HAP-1 (cell line): ENCODE results near the gene DLGAP1.
"Not testable (repeated sequence)": the region's sequence is repeated elsewhere in the genome, so short reads cannot be mapped to it uniquely, and the experiment has no call there.

ENCODE experiments used
- DNase-seq, 2 experiments: peaks; one replicate each; pipeline ENCODE4 v3.0.0-alpha.2; 2016 to 2020; ENCODE audit warnings: low spot score in 2 of 2
- H3K27me3 ChIP-seq: fragments of 250-450 bp; sonication (Bioruptor Pico); 2 replicates; pipeline ENCODE4 v1.5.1; 2020; ENCODE audit warnings: low read depth, mild to moderate bottlenecking, moderate library complexity
- H3K36me3 ChIP-seq: fragments of 250-450 bp; sonication (Bioruptor Pico); replicated peaks from 2 replicates; pipeline ENCODE4 v1.5.1; 2020; ENCODE audit warnings: mild to moderate bottlenecking
- H3K4me1 ChIP-seq: fragments of 250-450 bp; sonication (Bioruptor Pico); 2 replicates; pipeline ENCODE4 v1.5.1; 2020; ENCODE audit warnings: mild to moderate bottlenecking
- H3K4me3 ChIP-seq: fragments of 250-450 bp; sonication (Bioruptor Pico); 2 replicates; pipeline ENCODE4 v1.5.1; 2020; ENCODE audit warnings: mild to moderate bottlenecking, moderate library complexity
- H3K9me3 ChIP-seq: fragments of 250-450 bp; sonication (Bioruptor Pico); 2 replicates; pipeline ENCODE4 v1.5.1; 2020; ENCODE audit warnings: mild to moderate bottlenecking, moderate library complexity
- in situ Hi-C: fragments of 300-500 bp; cut with MboI; formaldehyde crosslinking; loops from 3 replicates; pipeline ENCODE4 v1.14.3; 2020; ENCODE audit warnings: low sequenced_read_pairs, inconsistent platforms, mixed read lengths

Gene DLGAP1

DNA sequence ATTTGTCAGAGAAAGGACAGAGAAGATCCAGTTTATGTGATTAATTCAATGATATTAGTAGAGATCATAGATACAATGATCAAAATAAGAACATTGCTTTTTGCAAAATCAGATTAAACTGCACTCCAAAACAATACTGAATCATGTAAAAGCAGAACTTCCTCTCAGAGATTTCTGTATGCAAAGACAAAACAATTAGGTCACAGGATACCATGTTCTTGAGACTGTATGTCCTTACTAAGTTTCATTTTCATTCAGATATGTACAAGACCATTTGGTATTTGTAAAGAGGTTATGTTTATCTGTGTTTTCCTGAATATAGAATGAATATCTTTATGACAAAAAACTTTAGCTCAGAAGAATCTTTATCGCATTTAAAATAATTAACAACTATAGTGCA is 161.8 kb downstream of the DLGAP1 start:
- no peaks in the 10 kb centered on the region for H3K9me3 ChIP-seq
- H3K27me3 ChIP-seq, result no peaks in the 10 kb centered on the region
- in situ Hi-C loops, result no loop called here

DNA sequence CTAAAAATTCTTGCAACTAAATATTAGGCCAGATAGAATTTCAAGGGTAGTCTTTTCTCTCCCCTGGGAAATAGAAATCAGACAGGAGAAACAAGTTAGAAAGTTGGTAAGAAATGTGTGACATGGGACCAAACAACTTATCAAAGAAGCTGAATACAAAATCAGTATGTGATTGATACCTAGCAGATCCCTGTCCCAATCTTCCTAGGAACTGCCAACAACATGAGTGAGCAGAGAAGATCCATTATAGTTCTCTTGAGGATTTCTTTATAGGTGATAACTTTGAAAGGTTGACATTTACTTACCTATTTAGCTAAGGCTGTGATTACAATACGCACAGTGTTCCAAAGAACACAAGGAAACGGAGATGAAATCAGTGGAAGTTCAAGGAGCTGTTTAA is 162.4 kb downstream of the DLGAP1 start:
- Histone ChIP-seq H3K27me3 (no peaks in the 10 kb centered on the region), H3K36me3 (no peaks in the 10 kb centered on the region), H3K4me1 (no peaks in the 10 kb centered on the region), H3K9me3 (no peaks in the 10 kb centered on the region), H3K4me3 (no peak overlapping the region)
- DNase-seq, result no peak
- in situ Hi-C loops, result no loop called here

More for the DNA sequence above, 161.8 kb downstream of the DLGAP1 start:
- no peaks in the 10 kb centered on the region for H3K4me1 ChIP-seq
- DNase-seq, result no peak
- no peaks in the 10 kb centered on the region for H3K36me3 ChIP-seq
- H3K4me3 ChIP-seq, result no peak overlapping the region

GRCh38 chr18:4287340-4287739 is 167.8 kb downstream of the DLGAP1 start:
- H3K9me3 ChIP-seq, in situ Hi-C loops, H3K4me3 ChIP-seq, H3K27me3 ChIP-seq, H3K36me3 ChIP-seq, DNase-seq: not testable (repeated sequence)
- H3K4me1 ChIP-seq, result peaks cover 23% of the 10 kb centered on the region

GRCh38 chr18:4286256-4286655 is 168.9 kb downstream of the DLGAP1 start:
- Histone ChIP-seq H3K9me3 (no peaks in the 10 kb centered on the region), H3K27me3 (no peaks in the 10 kb centered on the region), H3K36me3 (no peaks in the 10 kb centered on the region), H3K4me3 (no peak overlapping the region), H3K4me1 (peaks cover 24% of the 10 kb centered on the region)
- no peak for DNase-seq
- in situ Hi-C loops, result no loop called here

GRCh38 chr18:4285525-4285924 is 169.6 kb downstream of the DLGAP1 start:
- Histone ChIP-seq H3K27me3 (no peaks in the 10 kb centered on the region), H3K9me3 (no peaks in the 10 kb centered on the region), H3K4me1 (peaks cover 24% of the 10 kb centered on the region), H3K36me3 (no peaks in the 10 kb centered on the region), H3K4me3 (no peak overlapping the region)
- no peak for DNase-seq
- in situ Hi-C loops, result no loop called here

DNA sequence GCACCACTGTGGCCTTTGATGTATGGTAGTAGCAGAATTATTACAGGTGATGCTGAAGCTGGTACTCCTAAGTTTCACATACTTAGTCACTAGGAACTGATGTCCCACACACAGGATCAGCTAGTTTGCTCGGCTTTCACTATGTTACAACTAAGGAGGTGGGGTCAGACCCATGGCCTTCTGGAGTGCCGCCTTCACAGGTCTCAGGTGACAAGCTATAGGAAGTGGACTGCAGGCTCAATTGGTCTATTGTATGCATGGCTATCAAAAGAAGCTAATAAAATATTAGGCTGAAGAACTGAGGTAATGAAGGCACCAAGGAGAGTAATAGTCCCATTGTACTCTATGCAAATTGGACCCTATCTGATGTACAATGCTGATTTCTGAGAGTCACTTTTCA is 170.6 kb downstream of the DLGAP1 start:
- no peaks in the 10 kb centered on the region for H3K9me3 ChIP-seq
- no peak overlapping the region for H3K4me3 ChIP-seq
- peak; percentile 11 to 15 for DNase-seq
- no peaks in the 10 kb centered on the region for H3K36me3 ChIP-seq
- in situ Hi-C loops, result no loop called here
- H3K4me1 ChIP-seq, result peaks cover 24% of the 10 kb centered on the region
- no peaks in the 10 kb centered on the region for H3K27me3 ChIP-seq

DNA sequence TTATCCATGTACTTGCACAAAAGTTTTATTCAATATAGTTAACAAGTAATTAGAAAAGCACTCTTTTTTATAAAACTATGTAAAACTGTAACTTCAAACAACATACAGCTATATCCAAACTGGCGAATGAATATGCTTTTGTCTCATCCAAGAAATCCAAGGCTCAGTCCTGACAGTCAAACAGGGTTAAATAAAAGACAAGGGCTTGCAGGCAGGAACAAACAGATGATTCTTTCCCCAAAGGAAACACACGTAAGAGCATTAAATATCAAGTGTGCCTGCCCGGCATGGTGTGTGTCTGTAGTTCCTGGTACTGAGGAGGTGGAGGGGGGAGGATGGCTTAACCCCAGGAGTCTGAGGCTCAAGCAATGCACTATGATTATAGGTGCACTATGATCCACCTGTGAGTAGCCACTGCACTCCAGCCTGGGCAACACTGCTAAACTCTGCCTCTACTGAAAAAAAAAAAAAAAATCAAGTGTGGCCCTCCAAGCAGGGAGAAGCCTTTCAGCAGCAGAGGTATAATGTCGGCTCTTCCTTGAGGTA is 171.3 kb downstream of the DLGAP1 start:
- no peak overlapping the region for H3K4me3 ChIP-seq
- no peaks in the 10 kb centered on the region for H3K9me3 ChIP-seq
- in situ Hi-C loops, result no loop called here
- H3K27me3 ChIP-seq, result no peaks in the 10 kb centered on the region
- peaks cover 24% of the 10 kb centered on the region for H3K4me1 ChIP-seq
- DNase-seq, result peak in 1 of 2 experiments; percentile 14
- H3K36me3 ChIP-seq, result no peaks in the 10 kb centered on the region

- H3K36me3 ChIP-seq, result no peaks in the 10 kb centered on the region
- DNase-seq, result peak in 1 of 2 experiments; percentile 56
- in situ Hi-C loops, result no loop called here
These were observed 172.2 kb downstream of the DLGAP1 start for GRCh38 chr18:4282954-4283353.

DNA sequence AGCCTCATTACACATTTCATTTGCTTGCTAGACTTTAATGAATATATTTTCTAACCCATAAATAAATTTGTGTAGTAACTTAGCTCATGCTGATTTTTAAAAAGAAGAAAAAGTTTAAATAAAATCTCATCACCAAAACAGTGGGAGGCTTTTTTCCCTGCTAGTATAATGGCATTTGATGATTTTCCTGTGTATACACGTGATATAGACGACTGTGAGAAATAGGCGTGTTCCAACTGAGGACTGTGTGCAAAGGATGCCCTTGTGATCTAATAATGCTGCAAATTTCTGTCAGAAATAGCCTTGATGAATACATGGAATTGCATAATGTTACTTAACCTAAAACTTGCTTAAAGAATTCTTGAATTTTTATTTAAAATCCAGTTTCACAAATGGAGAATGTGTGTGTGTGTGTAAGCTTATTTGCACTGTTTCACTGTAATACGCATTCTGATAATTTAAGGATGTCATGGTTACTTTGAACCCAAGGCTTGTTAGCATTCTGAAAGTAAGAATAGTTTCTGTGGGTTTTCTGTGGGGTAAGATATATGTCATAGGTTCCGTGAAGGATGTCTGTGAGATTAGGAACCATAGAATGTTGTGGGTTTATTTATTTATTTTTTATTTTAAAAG is 178.0 kb downstream of the DLGAP1 start:
- Histone ChIP-seq H3K9me3 (no peaks in the 10 kb centered on the region), H3K4me3 (no peak overlapping the region), H3K27me3 (no peaks in the 10 kb centered on the region), H3K36me3 (no peaks in the 10 kb centered on the region), H3K4me1 (no peaks in the 10 kb centered on the region; the same call in 1 of the 2 replicates)
- in situ Hi-C loops, result no loop called here
- no peak for DNase-seq

More at GRCh38 chr18:4282954-4283353, 172.2 kb downstream of the DLGAP1 start:
- peaks cover 24% of the 10 kb centered on the region for H3K4me1 ChIP-seq
- no peaks in the 10 kb centered on the region for H3K27me3 ChIP-seq
- no peak overlapping the region for H3K4me3 ChIP-seq
- H3K9me3 ChIP-seq, result no peaks in the 10 kb centered on the region

DNA sequence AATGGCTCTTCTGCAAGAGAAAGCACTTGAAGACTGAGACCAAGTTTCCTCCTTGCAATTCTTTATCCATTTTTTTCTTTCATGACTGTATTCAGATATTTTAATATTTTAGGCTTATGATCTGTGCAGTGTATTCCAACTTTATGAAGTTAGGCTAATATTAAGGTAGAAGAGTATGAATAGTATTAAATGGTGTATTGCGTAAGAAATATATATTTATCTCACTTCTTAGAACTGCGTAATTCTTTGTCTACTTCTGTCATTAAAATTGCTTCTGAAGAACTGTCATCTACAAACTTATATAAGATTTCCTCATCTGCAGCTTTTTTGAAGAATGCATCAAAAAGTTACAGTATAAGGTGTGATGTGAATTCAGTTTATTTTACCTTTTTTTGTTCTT is 183.2 kb downstream of the DLGAP1 start:
- Histone ChIP-seq H3K9me3 (no peaks in the 10 kb centered on the region), H3K27me3 (no peaks in the 10 kb centered on the region), H3K4me1 (no peaks in the 10 kb centered on the region), H3K4me3 (no peak overlapping the region), H3K36me3 (no peaks in the 10 kb centered on the region)
- in situ Hi-C loops, result no loop called here
- no peak for DNase-seq

DNA sequence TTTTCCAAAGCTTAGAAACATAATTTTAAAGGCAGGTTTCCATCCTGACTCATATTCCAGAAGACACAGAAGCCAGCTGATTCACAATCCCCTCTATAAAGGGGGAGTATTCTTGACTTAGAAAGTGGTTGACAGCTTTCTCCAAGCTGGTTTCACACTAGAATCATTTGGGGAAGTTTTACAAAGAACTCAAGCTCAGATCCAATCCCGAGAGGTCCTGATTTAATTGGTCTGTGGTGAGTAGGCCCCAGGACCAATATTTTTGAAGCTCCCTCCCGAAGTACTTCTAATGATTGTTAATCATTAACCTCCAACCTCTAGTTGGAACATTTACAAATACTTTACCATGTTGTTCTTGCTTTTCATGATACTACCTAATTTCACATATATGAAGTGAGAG is 184.1 kb downstream of the DLGAP1 start:
- H3K36me3 ChIP-seq, result no peaks in the 10 kb centered on the region
- no peak for DNase-seq
- H3K9me3 ChIP-seq, result no peaks in the 10 kb centered on the region
- H3K4me1 ChIP-seq, result no peaks in the 10 kb centered on the region
- in situ Hi-C loops, result no loop called here
- H3K27me3 ChIP-seq, result no peaks in the 10 kb centered on the region
- H3K4me3 ChIP-seq, result no peak overlapping the region

DNA sequence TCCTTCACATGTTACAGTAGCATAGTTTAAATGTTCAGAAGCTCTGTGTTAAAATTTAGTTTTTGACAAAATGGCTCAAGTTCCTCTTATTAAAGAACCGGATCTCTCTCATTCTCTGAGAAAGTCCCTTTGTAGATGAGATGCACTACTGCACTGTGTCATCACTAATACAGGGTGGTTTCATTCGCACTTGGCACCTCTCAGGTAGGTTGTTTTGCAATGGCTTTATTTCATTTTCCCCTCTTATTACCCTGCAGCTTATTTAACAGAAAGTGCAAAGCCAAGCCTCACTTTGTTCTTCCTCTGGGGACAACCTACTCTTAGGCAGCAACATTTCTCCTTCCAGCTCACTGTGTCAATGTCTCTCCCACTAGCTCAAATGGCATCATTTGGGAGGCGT is 185.1 kb downstream of the DLGAP1 start:
- Histone ChIP-seq H3K4me1 (no peaks in the 10 kb centered on the region), H3K27me3 (no peaks in the 10 kb centered on the region), H3K4me3 (no peak overlapping the region), H3K36me3 (no peaks in the 10 kb centered on the region), H3K9me3 (no peaks in the 10 kb centered on the region)
- in situ Hi-C loops, result no loop called here
- DNase-seq, result no peak

- H3K27me3 ChIP-seq, result no peaks in the 10 kb centered on the region
- no peak for DNase-seq
- no peaks in the 10 kb centered on the region for H3K4me1 ChIP-seq
- in situ Hi-C loops, result no loop called here
- no peak overlapping the region for H3K4me3 ChIP-seq
- no peaks in the 10 kb centered on the region for H3K9me3 ChIP-seq
- H3K36me3 ChIP-seq, result no peaks in the 10 kb centered on the region
These were observed 187.5 kb downstream of the DLGAP1 start for GRCh38 chr18:4267641-4268040.

GRCh38 chr18:4264347-4264791 is 190.7 kb downstream of the DLGAP1 start:
- in situ Hi-C loops, result no loop called here
- no peak for DNase-seq
- no peak overlapping the region for H3K4me3 ChIP-seq

DNA sequence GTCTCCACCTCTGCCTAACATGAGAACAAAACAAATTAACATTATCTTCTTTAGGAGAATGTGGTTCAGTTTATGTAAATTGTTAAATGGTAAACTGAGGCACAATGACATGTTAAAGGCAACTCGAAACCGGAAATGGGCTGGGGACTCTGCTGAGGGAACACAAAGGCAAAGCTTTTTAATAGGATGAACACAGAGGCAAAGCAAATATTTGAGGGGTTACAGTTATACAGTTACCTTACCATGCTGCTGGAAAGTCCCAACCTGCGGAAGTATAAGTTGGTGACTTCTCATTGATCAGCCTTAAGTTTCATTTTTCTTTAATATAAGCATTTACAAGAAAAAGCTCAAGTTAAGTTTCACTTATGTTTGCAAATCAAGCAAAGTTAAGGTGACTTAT is 195.0 kb downstream of the DLGAP1 start:
- no peak for DNase-seq
- in situ Hi-C loops, result no loop called here
- H3K4me1 ChIP-seq, result no peaks in the 10 kb centered on the region
- H3K4me3 ChIP-seq, result no peak overlapping the region
- H3K9me3 ChIP-seq, result no peaks in the 10 kb centered on the region
- no peaks in the 10 kb centered on the region for H3K27me3 ChIP-seq
- H3K36me3 ChIP-seq, result no peaks in the 10 kb centered on the region

More at GRCh38 chr18:4264347-4264791, 190.7 kb downstream of the DLGAP1 start:
- Histone ChIP-seq H3K4me1 (no peaks in the 10 kb centered on the region), H3K27me3 (no peaks in the 10 kb centered on the region), H3K9me3 (no peaks in the 10 kb centered on the region), H3K36me3 (no peaks in the 10 kb centered on the region)
